HG02884 (cell line): ENCODE data around the gene UBAP1.
"Not testable (repeated sequence)": the region's sequence is repeated elsewhere in the genome, so short reads cannot be mapped to it uniquely, and the experiment has no call there.

Experiments used
- ATAC-seq: cut with Tn5 transposase; IDR thresholded peaks from one replicate; pipeline ENCODE4 v1.9.1; 2021; ENCODE audit warnings: mild to moderate bottlenecking, moderate library complexity; ENCODE audit not compliant: unreplicated experiment

The UBAP1 gene

DNA sequence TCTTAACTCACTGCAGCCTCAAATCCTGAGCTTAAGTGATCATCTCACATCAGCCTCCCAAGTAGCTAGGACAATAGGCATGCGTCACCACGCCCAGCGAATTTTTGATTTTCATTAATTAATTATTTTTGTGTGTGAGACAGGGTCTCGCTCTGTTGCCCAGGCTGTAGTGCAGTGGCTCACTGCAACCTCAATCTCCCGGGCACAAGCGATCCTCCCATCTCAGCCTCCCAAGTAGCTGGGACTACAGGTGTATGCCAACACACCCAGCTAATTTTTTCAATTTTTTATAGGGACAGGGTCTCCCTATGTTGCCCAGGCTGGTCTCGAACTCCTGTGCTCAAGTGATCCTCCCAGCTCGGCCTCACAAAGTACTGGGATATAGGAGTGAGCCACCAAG, 41.4 kb downstream of the UBAP1 start:
- ATAC-seq: no peak

DNA sequence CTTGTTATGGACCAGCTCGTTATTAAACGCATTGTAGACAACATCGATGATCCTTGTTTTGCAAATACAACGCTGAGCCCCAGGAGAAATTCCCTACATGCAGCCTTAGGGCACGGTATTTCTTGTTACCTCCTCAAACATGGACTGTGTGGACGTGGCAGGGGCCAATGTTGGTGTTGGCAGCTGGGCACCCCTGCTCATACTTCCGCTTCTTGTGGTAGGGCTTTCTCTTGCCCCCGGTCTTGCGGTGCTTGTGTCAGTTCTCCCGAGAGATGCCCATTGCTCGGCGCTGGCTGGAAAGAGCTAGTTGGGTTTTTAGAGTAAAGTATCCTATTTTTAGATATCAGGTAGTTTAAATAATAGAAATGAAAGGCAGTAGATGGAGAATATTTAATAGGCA, 45.5 kb downstream of the UBAP1 start:
- no peak for ATAC-seq

DNA sequence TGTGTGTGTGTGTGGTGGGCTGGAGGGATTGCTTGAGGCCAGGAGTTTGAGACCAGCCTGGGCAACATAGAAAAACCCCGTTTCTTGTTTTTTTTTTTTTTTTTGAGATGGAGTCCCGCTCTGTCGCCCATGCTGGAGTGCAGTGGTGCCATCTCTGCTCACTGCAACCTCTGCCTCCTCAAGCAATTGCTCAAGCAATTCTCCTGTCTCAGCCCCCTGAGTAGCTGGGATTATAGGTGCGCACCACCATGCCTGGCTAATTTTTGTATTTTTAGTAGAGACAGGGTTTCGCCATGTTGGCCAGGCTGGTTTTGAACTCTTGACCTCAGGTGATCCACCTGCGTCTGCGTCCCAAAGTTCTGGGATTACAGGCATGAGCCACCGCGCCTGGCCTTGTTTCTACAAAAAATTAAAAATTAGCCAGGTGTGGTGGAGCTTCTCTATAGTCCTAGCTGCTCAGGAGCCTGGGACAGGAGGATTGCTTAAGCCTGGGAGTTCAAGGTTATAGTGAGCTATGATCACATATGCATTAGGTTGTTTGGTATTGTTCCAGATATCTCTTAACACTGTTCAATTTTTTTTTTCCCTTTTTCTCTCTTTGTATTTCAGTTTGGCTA, 47.4 kb downstream of the UBAP1 start:
- not testable (repeated sequence) for ATAC-seq

DNA sequence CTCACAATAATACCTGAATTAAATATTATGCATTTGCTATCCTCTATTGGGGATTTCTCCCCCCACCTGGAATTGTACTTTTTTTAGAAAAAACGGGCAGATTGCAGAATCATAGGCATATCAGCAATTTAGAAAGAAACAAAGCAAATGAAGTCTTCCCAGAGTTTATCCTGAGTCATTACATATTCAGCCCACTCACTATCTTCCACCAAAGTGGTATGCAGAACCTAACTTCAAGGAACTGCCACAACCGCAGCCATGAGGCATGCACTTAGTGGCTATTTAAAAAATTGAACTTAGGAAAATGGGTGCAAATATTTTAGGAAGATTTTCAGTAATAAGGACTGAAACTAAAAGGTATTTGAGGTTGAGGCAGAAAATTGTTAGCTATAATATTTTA, 48.6 kb downstream of the UBAP1 start:
- no peak for ATAC-seq

DNA sequence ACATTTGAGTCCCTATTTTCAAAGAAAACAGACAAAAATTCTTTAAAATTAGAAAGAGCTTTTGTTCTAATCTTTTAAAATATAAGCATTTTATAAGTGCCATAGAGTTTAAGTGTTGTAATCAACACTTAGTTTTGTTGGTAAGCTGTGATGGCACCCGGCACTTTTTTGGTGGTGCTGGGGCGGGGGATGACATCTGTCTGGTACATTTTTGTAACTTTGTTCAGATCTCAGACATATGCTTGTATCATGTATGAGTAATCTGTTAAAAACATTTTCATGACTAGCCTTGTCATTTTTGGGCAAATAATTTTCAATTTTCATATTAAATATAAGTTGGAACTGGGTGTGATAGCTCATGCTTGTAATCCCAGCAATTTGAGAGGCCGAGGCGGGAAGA, 51.7 kb downstream of the UBAP1 start:
- no peak for ATAC-seq

DNA sequence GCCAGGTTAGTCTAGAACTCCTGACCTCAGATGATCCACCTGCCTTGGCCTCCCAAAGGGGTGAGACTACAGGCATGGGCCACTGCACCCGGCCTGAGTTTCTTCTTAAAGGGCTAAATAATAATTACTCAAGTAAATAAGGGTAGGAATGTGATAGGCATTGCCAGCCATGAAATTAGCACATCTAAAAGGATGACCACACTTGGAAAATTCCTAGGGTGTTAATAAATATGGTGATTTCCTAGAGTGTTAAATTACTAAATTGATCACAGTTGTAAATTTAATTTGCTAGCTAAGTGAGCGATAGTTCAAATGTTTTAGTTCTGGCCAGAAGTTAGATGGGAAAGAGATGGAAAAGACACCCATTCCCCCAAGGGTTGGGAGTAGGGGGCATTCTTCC, 53.4 kb downstream of the UBAP1 start:
- no peak for ATAC-seq

DNA sequence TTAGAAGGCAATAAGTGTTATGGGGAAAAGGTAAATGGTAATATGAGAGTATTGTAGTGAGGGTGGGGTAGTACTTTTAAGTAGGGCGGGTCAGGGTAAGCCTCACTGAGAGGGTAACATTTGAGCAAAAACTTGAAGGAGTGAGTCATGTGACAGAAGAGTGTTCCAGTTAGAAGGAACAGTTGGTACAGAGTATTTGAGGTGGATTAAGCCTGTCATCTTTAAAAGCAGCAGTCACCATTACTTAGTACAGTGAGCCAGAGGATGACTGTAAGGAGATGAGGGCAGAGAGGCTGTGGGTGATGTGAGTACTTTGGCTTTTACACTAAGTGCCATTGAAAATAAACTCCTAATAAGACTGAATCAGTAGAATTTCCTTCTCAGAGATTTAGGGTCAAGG, 54.8 kb downstream of the UBAP1 start:
- no peak for ATAC-seq

DNA sequence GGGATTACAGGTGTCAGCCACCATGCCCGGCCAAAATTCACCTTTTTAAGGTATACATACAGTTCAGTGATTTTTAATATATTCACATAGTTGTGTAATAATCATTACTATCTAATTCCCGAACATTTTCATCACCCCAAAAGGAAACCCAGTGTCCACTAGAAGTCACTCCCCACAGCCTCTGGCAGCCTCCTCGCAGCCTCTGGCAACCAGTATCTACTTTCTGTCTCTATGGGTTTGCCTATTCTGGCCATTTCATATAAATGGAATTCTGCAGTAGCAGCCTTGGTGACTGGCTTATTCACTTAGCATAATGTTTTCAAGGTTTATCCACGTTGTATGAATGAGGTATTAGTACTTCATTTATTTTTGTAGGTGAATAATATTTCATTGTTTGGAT, 59.0 kb downstream of the UBAP1 start:
- ATAC-seq: no peak

DNA sequence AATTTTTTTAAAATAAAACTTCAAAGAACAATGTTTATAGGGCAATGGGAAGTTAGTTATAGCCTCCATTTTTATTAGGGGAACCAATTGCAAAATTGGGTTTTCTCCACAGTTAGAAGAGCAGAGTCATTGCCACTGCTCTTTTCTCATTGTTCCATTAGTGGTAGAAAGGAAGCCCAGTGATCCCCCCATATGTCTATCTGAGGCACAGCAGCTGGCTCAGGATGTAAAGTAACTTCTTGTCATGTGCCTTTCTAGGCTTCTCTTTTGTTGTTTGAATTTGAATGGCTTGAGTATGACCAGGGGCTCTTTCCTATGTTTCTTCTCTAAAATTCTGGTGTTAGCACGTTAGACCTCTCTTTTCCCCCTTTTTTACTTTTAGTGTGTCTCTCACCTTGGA, 61.2 kb downstream of the UBAP1 start:
- no peak for ATAC-seq

DNA sequence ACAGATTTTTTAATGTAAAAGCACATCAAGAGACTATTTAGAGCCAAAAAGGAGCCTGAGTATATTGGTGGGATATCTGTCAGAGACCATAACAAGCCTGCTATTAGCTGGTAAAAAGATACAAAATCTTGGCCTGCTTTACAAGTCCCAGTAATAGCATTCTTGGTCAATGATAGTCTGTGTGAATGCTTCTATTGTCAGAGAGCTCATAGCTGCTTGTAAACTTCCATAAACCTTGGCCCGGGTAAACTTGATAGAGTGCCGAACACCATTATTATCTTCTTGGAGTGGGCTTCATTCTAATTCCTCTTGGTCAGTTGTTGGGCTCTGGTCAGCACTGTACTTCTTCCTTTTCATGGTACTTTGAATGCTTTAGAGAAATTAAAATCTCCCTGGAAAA, 64.0 kb downstream of the UBAP1 start:
- ATAC-seq: no peak

DNA sequence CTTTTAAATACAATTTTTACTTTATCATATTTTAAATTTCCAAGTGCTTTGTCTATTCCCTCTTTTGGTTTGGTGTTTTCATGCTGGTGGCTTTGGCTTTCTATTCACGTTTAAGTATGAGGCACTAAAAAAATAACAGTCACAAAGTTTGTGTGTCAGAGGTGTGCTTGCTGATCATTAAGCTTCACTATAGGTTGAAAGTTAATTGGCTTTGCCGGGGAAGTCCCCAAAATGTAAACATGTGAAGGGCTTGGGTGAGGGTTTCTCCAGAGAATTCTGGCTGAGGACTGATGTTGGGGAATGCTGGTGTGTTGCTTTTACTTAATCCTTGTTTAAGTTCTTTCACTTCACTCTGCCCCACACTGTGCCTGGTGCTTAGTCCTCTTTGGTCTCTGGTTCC, 66.4 kb downstream of the UBAP1 start:
- ATAC-seq: not testable (repeated sequence)

DNA sequence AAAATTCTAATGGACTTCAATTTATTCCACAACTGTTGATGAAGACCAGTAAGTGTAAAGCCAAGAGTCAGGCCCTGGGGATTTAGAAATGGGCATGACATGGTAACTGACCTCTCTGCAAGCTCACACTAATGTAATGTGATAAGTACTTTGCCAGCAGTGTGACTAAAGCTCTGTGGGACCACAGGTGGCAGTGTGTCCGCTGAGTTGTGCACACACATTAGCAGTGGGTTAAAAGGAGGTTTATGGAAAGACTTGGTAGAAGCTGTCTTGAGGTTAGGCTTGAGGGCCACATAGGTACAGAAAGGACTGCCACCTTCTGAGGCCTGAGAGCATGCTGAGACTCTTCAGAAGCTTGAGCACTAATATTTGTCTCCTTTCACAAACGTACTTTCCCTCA, 67.6 kb downstream of the UBAP1 start:
- no peak for ATAC-seq

DNA sequence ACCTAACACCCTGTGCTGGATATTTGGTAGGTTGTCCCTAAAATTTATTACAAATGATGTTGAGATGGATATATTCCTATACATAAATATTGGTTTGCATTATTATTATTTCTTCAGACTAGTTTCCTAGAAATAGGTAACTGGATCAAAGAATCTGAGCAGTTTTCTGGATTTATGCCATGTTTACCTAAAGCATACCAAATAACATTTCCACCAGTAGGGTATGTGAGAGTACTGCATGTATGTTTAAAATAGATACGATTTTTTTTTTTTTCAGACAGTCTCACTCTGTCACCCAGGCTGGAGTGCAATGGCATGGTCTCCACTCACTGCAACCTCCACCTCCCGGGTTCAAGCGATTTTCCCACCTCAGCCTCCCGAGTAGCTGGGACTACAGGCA, 68.9 kb downstream of the UBAP1 start:
- not testable (repeated sequence) for ATAC-seq

DNA sequence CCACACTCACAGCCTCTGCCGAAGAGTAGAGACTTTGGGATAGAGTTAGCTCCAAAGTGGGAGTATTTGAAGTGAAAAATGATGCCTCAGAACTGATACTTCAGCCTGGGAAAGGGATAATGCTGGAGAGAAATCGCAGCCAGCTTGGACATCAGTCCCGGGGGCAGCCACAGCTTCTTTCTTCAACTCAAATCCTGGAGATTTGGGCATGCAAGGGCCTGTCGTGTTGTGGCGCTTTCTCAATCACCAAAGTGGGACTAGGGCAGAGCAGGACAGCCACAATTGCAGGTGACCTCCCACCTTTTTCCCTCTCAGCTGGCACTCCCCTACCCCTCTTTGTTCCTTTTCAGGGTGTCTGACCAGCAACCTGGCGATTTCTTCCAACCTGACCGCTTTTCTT, 70.4 kb downstream of the UBAP1 start:
- ATAC-seq: no peak

DNA sequence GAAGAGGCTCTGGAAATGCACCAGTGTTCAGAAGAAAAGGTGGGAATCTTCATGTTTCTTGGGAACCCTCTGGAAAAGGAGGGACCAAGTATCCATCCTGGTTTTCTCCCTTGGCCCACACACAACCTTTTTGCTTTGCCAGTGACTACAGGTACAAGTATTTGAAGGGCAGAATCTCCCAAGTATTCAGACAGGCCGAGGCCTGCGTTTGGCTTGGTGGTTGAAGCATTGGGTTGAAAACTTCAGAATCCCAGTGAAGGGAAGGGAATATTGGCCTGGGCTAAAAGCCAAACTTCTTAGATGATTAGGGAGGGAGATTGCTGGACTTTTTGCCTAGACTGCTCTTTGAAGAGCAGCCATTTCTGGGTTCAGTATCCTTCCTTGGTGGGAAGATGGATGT, 71.9 kb downstream of the UBAP1 start:
- no peak for ATAC-seq

DNA sequence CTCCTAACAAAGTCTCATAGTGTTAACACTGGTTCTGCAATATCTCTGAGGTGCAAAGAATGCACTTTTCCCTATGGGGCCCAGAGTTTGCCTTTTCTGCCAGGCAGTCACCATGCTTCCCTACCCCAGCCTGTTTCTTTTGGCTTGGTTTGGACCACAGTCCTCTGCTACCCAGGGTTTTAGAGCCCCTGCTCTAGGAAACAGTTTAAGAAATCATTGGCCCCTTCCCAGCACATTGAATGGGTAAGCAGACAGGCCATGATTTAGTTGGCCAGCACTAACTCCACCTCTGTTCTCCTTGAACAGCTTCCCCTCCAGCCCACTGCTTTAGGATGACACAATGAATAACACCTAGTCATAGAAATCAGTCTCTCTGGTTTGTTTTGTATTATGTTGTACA, 73.2 kb downstream of the UBAP1 start:
- ATAC-seq: no peak

DNA sequence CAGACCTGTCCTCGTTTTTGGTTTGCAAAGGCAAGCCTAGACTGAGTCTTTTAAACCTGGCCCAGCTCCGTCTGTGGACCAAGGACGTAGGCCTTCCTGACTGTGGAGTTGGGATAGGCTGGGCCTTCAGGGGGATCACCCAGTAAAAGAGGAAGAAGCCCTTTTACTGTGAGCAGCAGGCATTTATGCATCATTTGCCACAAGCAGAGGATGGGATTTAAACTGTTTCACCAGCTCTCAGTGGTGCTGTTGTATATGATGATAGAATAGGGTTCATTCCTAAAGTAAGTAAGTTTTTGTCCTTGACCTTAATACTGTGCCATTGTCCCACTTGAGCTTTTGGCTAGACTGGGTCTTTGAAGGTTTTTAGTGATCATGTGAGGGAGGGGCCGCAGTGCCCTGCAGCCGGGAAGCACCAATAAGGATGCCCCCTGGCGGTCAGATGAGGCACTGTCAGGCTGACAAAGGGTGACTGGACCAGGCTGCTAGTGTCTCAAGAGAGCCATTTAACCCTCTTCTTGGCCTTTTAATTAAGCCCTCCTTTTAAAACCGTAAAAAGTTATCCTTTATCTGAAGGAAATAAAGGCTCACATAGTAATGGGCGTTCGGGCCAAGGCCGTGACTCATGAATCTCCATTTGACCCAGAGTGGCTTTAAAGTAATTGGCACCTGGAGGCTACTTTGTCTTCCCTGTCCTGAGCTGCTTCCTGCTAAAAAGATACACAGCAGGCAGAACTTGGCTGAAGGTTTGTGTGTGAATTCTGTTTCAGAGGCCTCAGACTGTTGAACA, 74.0 kb downstream of the UBAP1 start:
- ATAC-seq: no peak

DNA sequence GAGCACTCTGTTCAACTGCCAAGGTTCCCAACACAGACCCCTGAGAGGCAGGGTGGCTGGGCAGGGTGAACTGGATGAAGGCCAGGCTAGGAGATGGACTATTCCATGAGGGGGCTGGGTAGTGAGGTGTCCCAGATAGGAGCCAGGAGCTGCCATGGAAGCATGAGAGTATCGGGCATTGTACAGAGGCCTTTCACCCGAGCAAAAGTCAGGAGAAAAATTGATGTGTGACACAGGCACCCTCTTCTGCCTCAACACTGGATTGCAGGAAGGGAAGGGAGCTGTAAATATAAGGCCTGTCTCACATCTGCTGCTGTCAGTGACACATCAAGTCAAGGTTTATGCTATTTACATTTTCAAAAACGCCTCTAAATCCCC, 74.6 kb downstream of the UBAP1 start:
- no peak for ATAC-seq

DNA sequence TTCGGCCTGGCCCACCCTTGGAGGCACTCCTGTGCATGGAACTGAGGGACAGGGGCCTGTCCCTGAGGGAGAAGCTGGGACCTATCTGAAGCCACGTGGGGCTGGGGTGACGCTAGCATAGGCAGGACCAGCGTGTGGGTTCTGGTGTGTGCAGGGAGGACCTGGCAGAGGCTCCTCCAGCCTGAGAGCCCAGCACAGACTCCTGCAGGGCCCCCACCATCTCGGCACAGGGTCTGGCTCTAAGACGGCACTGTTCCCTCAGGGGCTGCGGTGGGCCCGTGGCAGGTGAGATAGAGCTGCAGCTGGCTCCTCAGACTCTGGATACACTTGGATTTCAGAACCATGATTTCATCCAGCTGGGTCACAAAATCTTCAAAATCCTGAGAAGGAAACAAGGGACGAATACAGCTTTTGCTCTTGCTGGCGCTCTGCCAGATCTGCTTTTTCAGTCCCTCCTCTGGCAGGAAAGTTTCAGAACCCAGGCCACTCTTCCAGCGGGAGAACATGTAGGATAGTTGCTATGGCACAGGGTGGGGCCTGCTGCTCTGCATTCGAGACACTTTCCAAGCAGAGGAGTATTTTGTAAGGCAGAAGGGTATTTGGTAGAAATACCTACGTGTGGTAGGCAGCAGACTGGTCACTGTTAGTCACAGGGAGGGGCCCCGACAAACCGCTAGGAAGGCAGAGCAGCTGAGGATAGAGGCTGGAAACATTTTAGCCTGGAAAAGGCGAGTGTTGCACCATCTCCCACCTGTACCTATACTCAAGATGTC, 75.5 kb downstream of the UBAP1 start:
- ATAC-seq: no peak

DNA sequence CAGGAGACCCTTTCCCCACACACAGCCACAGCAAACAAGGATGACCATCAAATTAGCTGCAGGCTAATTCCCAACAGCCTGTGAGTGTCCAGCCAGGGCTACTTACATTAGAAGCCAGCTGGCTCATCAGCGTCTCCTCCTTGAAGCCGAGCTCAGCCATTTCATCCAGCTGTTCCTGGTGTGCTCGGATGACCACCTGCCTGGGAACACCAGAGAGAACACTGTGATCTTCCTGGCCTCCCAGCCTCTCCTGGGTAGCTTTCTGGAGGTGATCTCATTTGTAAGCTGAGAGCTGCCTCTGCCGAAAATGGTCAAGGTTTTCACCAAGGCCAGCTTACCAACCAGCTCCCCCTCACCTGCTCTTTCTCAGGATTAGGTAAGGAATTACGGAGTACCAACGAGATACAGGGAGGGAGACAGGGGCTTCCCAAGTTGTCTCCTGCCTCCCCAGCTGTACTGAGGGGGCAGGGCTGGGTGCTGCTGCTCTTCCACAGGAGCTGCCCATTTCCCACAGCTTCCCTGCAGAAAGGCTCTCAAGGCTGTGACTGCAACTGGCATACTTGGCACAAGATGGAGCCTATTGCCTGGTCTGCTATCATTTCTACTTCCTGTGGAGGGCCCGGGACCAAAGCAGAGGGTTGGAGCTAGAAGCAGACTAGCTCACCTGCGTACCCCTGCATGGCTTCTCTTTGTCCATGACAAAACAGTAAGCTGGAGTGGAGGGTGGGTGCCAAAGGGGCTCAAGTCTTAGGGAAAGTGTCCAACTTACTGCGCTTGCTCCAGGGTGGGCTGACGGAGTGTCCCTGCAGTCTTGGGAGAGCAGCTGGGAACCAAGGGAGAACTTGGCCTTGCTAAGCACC, 76.4 kb downstream of the UBAP1 start:
- ATAC-seq: no peak

DNA sequence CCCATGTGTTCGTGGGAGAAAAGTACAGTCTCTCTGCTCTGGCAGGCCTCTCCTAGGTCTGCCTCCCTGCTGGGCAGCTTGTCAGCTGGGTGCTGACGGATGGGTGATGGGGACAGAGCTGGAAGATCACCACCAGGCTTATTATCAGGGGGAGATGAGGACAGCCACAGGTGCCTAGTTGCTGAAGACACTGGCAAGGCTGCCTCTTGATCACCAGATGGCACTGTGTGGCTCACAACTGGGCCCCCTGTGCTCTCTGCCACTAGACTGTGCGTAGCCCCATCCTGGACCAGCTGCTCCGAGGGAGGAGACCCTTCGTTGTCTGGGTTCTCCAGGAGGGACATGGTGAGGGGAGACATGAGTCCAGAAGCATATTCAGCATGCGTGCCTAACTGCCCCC, 77.3 kb downstream of the UBAP1 start:
- ATAC-seq: no peak
